IPS-18a (cell line): ENCODE measurements around the gene TM7SF3.

Experiments used
- H3K27ac ChIP-seq: one replicate; pipeline ENCODE4 v1.5.1; 2013; ENCODE audit warnings: low read length
- H3K27me3 ChIP-seq: one replicate; pipeline ENCODE4 v1.6.1; 2013; ENCODE audit warnings: mild to moderate bottlenecking, low read length; ENCODE audit not compliant: control insufficient read depth, insufficient read depth
- H3K36me3 ChIP-seq: one replicate; pipeline ENCODE4 v1.6.1; 2013; ENCODE audit warnings: low read depth, low read length; ENCODE audit not compliant: control insufficient read depth
- H3K4me1 ChIP-seq: one replicate; pipeline ENCODE4 v1.6.1; 2013; ENCODE audit warnings: low read depth, low read length; ENCODE audit not compliant: control insufficient read depth
- H3K4me3 ChIP-seq: one replicate; pipeline ENCODE4 v1.5.1; 2013; ENCODE audit warnings: low read length
- H3K9ac ChIP-seq: one replicate; pipeline ENCODE4 v1.6.1; 2013; ENCODE audit warnings: mild to moderate bottlenecking, low read length, moderate library complexity
- H3K9me3 ChIP-seq: one replicate; pipeline ENCODE4 v1.6.1; 2013; ENCODE audit warnings: low read depth, low read length; ENCODE audit not compliant: control insufficient read depth

Gene TM7SF3

DNA sequence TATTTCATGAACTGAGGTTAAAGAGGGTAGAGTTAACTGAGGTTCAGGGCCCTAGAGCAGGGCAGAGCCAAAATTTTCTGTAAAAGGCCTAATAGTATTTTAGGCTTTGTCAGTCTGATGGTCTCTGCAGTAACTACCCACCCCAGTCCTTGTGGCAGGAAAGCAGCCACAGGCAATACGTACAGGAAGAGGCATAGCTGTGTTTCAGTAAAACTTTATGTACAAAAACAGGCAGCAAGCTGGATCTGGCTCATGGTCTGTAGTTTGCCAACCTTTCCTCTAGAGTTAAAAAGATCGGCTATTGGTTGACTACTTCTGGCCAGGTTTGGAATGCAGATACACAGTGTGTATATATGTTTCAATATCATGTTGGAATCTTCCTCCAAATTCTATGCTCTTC, 17.2 kb downstream of the TM7SF3 start:
- no peaks in the 10 kb centered on the region for H3K27me3 ChIP-seq
- no peaks in the 10 kb centered on the region for H3K4me1 ChIP-seq
- H3K36me3 ChIP-seq: peaks cover 16% of the 10 kb centered on the region
- H3K27ac ChIP-seq: no peak overlapping the region
- H3K4me3 ChIP-seq: no peak overlapping the region
- H3K9me3 ChIP-seq: no peaks in the 10 kb centered on the region
- H3K9ac ChIP-seq: no peak overlapping the region

DNA sequence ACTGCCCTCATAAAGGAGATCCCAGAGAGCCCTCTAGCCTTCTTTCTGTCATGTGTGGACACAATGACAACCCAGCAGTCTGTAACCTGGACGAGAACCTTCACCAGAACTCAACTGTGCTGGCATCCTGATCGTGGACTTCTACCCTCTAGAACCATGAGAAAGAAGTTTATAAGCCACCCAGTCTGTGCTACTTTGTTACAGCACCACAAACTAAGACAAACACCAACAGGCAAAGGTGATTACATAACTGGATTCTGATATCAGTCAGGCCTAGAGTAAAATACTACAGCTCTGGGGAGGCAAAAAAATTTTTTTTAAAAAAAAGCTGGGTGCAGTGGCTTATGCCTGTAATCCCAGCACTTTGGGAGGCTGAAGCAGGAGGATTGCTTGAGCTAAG, 18.5 kb downstream of the TM7SF3 start:
- Histone ChIP-seq H3K4me1 (no peaks in the 10 kb centered on the region), H3K36me3 (peaks cover 16% of the 10 kb centered on the region), H3K27ac (no peak overlapping the region)

DNA sequence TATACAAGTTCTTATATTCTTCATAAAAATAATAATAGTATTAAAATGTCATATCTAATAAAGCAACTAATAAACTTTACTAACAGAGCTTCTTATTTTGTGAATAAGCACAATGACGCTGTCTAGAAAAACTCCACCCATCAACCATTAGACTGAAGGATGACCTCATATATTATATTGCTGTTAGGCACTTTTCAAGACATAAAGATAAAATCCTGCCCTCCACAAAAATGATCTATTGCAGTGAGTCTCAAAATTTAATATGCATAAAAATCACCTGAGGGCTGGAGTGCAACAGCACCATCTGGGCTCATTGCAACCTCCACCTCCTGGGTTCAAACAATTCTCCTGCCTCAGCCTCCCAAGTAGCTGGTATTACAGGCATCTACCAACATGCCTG, 20.1 kb downstream of the TM7SF3 start:
- no peaks in the 10 kb centered on the region for H3K9me3 ChIP-seq
- no peak overlapping the region for H3K9ac ChIP-seq
- no peak overlapping the region for H3K27ac ChIP-seq
- H3K4me1 ChIP-seq: no peaks in the 10 kb centered on the region
- peaks cover 13% of the 10 kb centered on the region for H3K36me3 ChIP-seq
- H3K27me3 ChIP-seq: no peaks in the 10 kb centered on the region
- H3K4me3 ChIP-seq: no peak overlapping the region

More for the DNA sequence above, 18.5 kb downstream of the TM7SF3 start:
- no peak overlapping the region for H3K9ac ChIP-seq
- no peaks in the 10 kb centered on the region for H3K27me3 ChIP-seq
- H3K9me3 ChIP-seq: no peaks in the 10 kb centered on the region
- H3K4me3 ChIP-seq: no peak overlapping the region

DNA sequence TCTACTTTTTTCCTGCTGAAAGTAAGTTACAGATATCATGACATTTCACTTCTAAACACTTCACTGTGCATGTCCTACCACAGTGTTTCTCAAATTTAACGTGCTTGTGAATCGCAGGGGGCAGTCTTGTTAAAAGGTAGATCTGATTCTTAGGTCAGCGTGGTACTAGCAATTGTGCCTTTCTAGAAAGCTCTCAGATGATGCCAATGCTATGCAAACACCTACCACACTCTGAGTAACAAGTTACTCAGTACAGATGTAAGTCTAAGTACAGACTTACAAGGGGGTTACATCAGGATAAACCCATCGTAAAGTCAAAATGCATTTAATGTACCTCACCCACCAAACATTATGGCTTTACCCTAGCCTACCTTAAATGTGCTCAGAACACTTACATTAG, 22.4 kb downstream of the TM7SF3 start:
- H3K4me3 ChIP-seq: no peak overlapping the region
- no peak overlapping the region for H3K9ac ChIP-seq
- no peaks in the 10 kb centered on the region for H3K9me3 ChIP-seq
- no peaks in the 10 kb centered on the region for H3K4me1 ChIP-seq
- H3K36me3 ChIP-seq: peaks cover 17% of the 10 kb centered on the region
- H3K27ac ChIP-seq: no peak overlapping the region
- no peaks in the 10 kb centered on the region for H3K27me3 ChIP-seq

DNA sequence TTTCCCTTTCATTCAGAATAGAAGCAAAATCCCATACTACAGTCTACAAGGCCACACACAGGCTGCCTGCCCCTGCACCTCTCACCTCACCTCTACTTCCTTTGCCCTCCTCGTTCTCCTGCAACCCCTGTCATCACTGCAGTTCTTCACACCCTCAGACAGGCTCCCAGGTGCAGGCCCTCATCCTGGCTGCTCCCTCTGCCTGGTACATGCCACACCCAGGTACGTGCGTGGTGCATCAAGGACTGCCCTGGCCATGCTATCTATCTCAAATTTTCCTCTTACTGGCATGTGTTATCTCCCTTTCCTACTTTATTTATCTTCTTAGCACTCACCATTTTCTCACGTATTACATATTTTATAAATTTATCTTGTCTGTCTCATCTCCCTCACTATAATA, 24.3 kb downstream of the TM7SF3 start:
- H3K27me3 ChIP-seq: no peaks in the 10 kb centered on the region
- no peaks in the 10 kb centered on the region for H3K9me3 ChIP-seq
- H3K4me3 ChIP-seq: no peak overlapping the region
- no peaks in the 10 kb centered on the region for H3K4me1 ChIP-seq
- no peak overlapping the region for H3K27ac ChIP-seq
- H3K36me3 ChIP-seq: peaks cover 6% of the 10 kb centered on the region
- no peak overlapping the region for H3K9ac ChIP-seq

DNA sequence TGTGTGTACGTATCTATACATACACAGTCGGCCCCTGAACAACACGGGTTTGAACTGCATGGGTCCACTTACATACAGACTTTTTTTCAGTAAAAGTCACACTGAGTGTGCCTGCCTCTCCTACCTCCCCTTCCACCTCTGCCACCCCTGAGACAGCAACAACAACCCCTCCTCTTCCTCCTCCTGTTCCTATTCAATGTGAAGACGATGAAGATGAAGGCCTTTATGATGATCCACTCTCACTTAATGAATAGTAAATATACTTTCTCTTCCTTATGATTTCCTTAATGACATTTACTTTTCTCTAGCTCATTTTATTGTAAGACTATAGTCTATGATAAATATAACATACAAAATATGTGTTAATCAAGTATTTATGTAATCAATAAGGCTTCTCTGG, 25.5 kb downstream of the TM7SF3 start:
- H3K27ac ChIP-seq: no peak overlapping the region
- no peaks in the 10 kb centered on the region for H3K27me3 ChIP-seq
- no peak overlapping the region for H3K4me3 ChIP-seq
- H3K4me1 ChIP-seq: no peaks in the 10 kb centered on the region
- H3K36me3 ChIP-seq: peaks cover 4% of the 10 kb centered on the region
- H3K9ac ChIP-seq: no peak overlapping the region
- no peaks in the 10 kb centered on the region for H3K9me3 ChIP-seq

DNA sequence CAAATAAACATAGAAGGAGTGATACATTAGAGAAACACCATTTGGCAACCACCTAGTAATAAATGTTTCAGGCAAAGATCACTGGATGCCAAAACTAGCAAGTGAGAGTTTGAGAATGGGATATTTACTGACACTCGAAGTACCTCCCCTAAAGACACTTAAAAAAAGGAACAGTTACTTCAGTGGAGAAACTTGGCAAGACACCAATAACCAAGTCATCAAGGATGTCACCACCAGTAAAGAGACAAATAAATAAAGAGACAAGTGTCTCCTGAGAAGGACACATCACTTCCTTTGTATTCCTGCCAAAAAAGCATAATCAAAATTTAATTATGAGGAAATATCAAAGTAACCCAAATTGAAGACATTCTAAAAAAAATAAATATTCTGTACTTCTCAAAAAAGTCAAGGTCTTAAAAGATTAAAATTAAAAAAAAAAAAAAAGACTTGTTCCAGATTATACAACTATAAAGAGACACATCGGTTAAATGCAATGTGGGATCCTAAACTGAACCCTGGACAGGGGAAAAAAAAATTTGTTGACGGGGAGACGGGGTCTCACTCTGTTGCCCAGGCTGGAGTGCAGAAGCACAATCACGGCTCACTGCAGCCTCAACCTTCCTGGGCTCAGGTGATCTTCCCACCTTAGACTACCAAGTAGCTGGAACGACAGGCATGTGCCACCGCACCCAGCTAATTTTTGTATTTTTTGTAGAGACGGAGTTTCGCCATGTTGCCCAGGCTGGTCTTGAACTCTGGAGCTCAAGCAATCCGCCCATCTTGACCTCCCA, 26.4 kb downstream of the TM7SF3 start:
- H3K4me3 ChIP-seq: no peak overlapping the region
- H3K36me3 ChIP-seq: peaks cover 4% of the 10 kb centered on the region
- H3K27me3 ChIP-seq: no peaks in the 10 kb centered on the region
- no peaks in the 10 kb centered on the region for H3K9me3 ChIP-seq
- H3K4me1 ChIP-seq: no peaks in the 10 kb centered on the region
- H3K27ac ChIP-seq: no peak overlapping the region
- H3K9ac ChIP-seq: no peak overlapping the region

DNA sequence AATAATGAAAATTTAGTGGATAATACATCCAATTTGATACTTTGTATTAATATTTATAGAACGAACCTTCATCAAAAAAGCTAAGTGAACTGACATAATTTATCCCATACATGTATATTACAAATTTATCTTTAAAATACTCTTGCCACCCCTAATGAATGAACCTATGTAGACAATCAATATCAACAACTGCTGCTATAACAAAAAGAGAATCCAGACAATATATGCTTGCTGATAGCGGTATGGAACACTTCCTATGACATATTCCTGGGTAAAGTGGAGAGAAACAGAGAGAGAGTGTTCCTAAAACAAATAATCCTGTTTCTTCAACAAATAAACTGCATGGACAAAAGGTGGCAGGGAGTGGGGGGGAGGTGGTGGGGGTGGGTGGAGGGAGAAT, 31.3 kb downstream of the TM7SF3 start:
- Histone ChIP-seq H3K27me3 (no peaks in the 10 kb centered on the region), H3K4me1 (no peaks in the 10 kb centered on the region), H3K27ac (no peak overlapping the region), H3K36me3 (peaks cover 6% of the 10 kb centered on the region), H3K9me3 (no peaks in the 10 kb centered on the region), H3K9ac (no peak overlapping the region), H3K4me3 (no peak overlapping the region)

DNA sequence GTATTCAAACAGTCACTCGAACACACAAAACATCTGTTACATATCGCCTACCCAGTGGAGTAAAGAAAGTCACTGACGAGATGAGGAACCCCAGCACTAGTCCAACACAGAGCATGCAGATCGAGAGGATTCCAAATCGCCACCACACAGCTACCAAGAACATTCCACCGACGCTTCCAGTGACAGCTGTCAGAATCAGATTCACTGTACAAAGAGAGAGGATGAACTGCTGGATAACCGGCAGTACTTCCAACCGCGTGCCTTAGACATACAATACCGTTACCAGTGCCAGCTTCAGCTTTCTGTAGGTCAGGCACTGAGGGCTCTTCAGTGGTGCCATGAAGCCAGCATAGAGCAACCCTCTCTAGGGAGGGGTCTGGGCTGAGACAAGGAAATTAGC, 34.5 kb downstream of the TM7SF3 start:
- Histone ChIP-seq H3K27me3 (no peaks in the 10 kb centered on the region), H3K4me1 (no peaks in the 10 kb centered on the region), H3K27ac (no peak overlapping the region), H3K9ac (no peak overlapping the region), H3K36me3 (peaks cover 17% of the 10 kb centered on the region), H3K9me3 (no peaks in the 10 kb centered on the region), H3K4me3 (no peak overlapping the region)

DNA sequence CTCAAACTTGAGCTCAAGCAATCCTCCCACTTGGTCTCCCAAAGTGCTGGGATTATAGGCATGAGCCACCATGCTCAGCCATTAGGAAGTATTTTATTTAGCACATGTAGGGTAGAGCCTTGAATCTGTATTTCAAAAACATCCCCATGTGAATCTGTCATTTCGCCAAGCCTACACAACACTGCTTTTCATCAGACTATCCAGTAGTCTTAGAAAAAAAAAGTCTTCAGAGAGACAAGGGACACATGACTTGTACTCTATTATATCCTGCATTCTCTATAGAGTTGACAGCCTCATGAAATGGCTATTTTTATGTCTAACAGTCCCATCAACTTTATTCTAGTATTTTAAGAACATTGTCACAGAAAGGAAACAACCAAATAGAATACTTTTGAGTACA, 35.4 kb downstream of the TM7SF3 start:
- no peak overlapping the region for H3K9ac ChIP-seq
- no peaks in the 10 kb centered on the region for H3K27me3 ChIP-seq
- no peak overlapping the region for H3K4me3 ChIP-seq
- H3K27ac ChIP-seq: no peak overlapping the region
- no peaks in the 10 kb centered on the region for H3K4me1 ChIP-seq
- peaks cover 19% of the 10 kb centered on the region for H3K36me3 ChIP-seq
- H3K9me3 ChIP-seq: no peaks in the 10 kb centered on the region

DNA sequence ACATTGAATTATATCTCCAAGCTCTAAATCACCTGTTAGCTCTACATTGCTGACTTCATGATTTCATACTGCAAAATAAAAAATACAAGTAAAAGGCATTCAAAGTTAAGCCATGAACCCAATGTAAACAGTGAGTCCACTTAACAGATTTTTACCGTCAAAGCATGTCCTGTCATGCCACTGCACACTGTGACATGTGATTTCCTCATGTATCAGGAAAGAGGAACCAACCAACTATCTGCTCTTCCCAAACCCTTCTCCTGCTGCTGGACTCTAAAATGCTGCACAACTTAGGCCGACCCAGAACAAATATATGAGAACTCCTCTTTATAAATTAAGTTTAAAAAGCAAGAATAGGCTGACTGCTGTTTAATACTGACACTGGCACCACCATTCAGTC, 37.5 kb downstream of the TM7SF3 start:
- H3K27me3 ChIP-seq: no peaks in the 10 kb centered on the region
- no peaks in the 10 kb centered on the region for H3K9me3 ChIP-seq
- H3K36me3 ChIP-seq: peaks cover 22% of the 10 kb centered on the region
- H3K27ac ChIP-seq: no peak overlapping the region
- H3K9ac ChIP-seq: no peak overlapping the region
- no peak overlapping the region for H3K4me3 ChIP-seq
- no peaks in the 10 kb centered on the region for H3K4me1 ChIP-seq

DNA sequence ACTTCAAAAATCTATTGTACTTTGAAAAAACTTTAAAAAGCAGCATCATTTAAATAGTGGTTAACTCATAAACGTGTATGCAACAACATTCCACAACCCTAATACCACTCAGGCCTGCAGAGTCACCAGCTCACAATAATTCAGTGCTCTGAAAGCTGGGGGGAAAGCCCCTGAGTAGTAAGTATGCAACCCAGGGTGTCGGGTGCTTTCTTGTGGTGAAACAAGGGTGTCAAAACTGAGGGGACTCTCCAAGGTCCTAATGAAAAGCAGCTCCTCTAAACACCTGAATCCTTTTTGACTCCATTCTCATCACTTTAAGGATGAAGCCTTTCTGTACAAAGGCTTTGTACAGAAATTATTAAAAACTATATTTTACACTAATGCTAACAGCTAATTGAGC, 42.2 kb downstream of the TM7SF3 start:
- Histone ChIP-seq H3K4me1 (no peaks in the 10 kb centered on the region), H3K9ac (no peak overlapping the region), H3K27me3 (no peaks in the 10 kb centered on the region), H3K27ac (no peak overlapping the region), H3K9me3 (no peaks in the 10 kb centered on the region), H3K36me3 (peaks cover 15% of the 10 kb centered on the region), H3K4me3 (no peak overlapping the region)
